OCI-LY7 (cell line): Measurements from ENCODE around the gene CDRT15.

Experiments
- EZH2phosphoT487 ChIP-seq: fragments of 200-600 bp; sonication (generic); IDR thresholded peaks from 2 replicates; pipeline ENCODE4 v1.6.1; 2018; ENCODE audit warnings: low read depth, borderline replicate concordance, mild to moderate bottlenecking, mixed run types, antibody characterized with exemption, low read length, moderate library complexity, mixed read lengths
- TF ChIP-seq, protein P1 (sequence below): fragments of 200-600 bp; sonication (generic); conservative IDR thresholded peaks from 2 replicates; pipeline ENCODE4 v1.5.1; 2014; ENCODE audit warnings: mild to moderate bottlenecking, antibody characterized with exemption, low read length, moderate library complexity, mixed read lengths

DNA sequence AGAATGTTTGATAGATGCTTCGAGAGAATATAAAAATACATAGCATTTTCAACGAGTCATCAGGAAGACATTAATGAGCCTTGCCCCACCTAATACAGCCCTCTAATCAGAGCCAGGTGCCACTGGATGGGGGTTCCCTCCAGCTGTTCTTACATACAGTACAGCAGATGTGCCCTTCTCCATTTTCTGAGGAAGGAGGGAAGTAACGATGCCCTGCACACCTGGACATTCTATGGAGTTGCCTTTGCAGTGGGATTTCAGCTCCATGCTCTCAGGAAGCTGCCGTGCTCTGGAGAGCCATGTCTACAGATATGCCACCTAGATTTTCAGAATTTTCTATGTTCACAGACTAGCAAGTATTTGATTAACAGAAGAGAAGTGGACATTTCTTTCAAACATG lies 36.3 kb downstream of the CDRT15 start:
- TF ChIP-seq, protein P1, sequence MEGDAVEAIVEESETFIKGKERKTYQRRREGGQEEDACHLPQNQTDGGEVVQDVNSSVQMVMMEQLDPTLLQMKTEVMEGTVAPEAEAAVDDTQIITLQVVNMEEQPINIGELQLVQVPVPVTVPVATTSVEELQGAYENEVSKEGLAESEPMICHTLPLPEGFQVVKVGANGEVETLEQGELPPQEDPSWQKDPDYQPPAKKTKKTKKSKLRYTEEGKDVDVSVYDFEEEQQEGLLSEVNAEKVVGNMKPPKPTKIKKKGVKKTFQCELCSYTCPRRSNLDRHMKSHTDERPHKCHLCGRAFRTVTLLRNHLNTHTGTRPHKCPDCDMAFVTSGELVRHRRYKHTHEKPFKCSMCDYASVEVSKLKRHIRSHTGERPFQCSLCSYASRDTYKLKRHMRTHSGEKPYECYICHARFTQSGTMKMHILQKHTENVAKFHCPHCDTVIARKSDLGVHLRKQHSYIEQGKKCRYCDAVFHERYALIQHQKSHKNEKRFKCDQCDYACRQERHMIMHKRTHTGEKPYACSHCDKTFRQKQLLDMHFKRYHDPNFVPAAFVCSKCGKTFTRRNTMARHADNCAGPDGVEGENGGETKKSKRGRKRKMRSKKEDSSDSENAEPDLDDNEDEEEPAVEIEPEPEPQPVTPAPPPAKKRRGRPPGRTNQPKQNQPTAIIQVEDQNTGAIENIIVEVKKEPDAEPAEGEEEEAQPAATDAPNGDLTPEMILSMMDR, result no peak
- TF ChIP-seq EZH2phosphoT487, result no peak
